Placental pericyte (primary cell): ENCODE data around the gene POLR3B. TPM values are rescaled to one million over a fixed set of nuclear protein-coding genes. Genes with fewer than 3 reads are reported as not detected.

Experiments used
- total RNA-seq: library from RNA; depleted of rRNA; stranded (reverse); fragments of >200 nt; gene quantifications from 2 replicates; pipeline ENCODE4 v1.2.3, GENCODE V29; 2012

Gene POLR3B
- total RNA-seq: 17.5 and 18.6 TPM in 2 replicates

GRCh38 chr12:106357549-106358395 lies at the start of gene POLR3B:
Gene POLR3B (plus strand): TSS chr12:106357748. CDS start chr12:106357880, 132 bp downstream.

Other genes starting within 250 kb of the POLR3B start
- gene NUAK1, start 218.8 kb upstream of the POLR3B start, total RNA-seq: 43.8 and 59.6 TPM in 2 replicates
- gene CKAP4, start 109.7 kb upstream of the POLR3B start, total RNA-seq: 314 and 356 TPM in 2 replicates
- 19.6 and 55.4 TPM in 2 replicates for gene TCP11L2, start 55.0 kb upstream of the POLR3B start, total RNA-seq
- not detected in 2 replicates for gene RFX4, start 225.3 kb downstream of the POLR3B start, total RNA-seq